H1 (cell line): ENCODE data around the gene ZBTB2.

Experiments
- BRCA1 ChIP-seq: IDR thresholded peaks from 2 replicates; pipeline ENCODE4 v1.6.1; 2012; ENCODE audit warnings: low read depth, low read length, improper control_type of control experiment
- CHD1 ChIP-seq: IDR thresholded peaks from 2 replicates; pipeline ENCODE4 v1.6.1; 2012; ENCODE audit warnings: low read depth, low read length, improper control_type of control experiment
- CTCF ChIP-seq, 3 experiments: IDR thresholded peaks; 1 replicate in 2 of 3; 2 replicates in 1 of 3; pipeline versions ENCODE4 v1.5.1 to v1.6.1; 2011; ENCODE audit warnings: low read length in 3 of 3, mild to moderate bottlenecking in 3 of 3, inconsistent platforms in 2 of 3, low read depth in 1 of 3, moderate library complexity in 1 of 3; ENCODE audit not compliant: insufficient read depth in 1 of 3; ENCODE audit errors: control extremely low read depth in 1 of 3
- EP300 ChIP-seq, 2 experiments: IDR thresholded peaks; 1 replicate in 1 of 2; 2 replicates in 1 of 2; pipeline ENCODE4 v1.6.1; 2011 to 2012; ENCODE audit warnings: low read depth in 2 of 2, low read length in 2 of 2, mild to moderate bottlenecking in 2 of 2, borderline replicate concordance in 1 of 2, inconsistent platforms in 1 of 2, moderate library complexity in 1 of 2
- POLR2A ChIP-seq, 2 experiments: IDR thresholded peaks; 1 replicate in 1 of 2; 2 replicates in 1 of 2; pipeline ENCODE4 v1.6.1; 2011; ENCODE audit warnings: low read depth in 2 of 2, low read length in 2 of 2, mild to moderate bottlenecking in 2 of 2; ENCODE audit errors: control extremely low read depth in 1 of 2
- POLR2AphosphoS5 ChIP-seq: IDR thresholded peaks from 2 replicates; pipeline ENCODE4 v1.6.1; 2011; ENCODE audit warnings: low read depth, low read length
- SIRT6 ChIP-seq: IDR thresholded peaks from one replicate; pipeline ENCODE4 v1.7.1; 2012; ENCODE audit warnings: low read length, inconsistent platforms
- TAF1 ChIP-seq: IDR thresholded peaks from 2 replicates; pipeline ENCODE4 v1.6.1; 2011; ENCODE audit warnings: mild to moderate bottlenecking, low read depth, low read length

DNA sequence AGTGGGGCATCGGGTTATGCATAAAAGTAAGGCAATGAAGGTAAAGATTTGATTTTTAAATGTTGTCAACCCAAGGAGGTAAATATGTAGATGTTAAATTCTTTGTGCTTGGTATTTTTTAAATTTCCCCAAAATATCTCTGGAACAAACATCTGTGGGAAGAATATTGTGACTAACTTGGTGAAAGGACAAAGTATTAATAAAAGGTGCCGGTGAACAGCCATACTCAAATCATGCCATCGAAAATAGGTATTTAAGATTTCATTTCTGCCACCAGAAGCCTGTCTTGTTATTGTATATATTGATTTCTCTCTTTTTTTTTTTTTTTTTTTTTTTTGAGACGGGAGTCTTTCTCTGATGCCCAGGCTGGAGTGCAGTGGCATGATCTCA, 12.6 kb upstream of the ZBTB2 start:
- TF ChIP-seq CTCF (IDR thresholded peaks at IDR 0.05; ENCODE audit: control extremely low read depth in 1 of 3, insufficient read depth in 1 of 3, low read depth in 1 of 3, low read length in 3 of 3): no peak
- no peak for TF ChIP-seq POLR2AphosphoS5
- no peak for TF ChIP-seq TAF1
- TF ChIP-seq EP300 (IDR thresholded peaks at IDR 0.05; ENCODE audit: borderline replicate concordance in 1 of 2, low read depth in 2 of 2, low read length in 2 of 2): no peak
- TF ChIP-seq CHD1: no peak
- no peak for TF ChIP-seq SIRT6
- no peak for TF ChIP-seq BRCA1
- TF ChIP-seq POLR2A (IDR thresholded peaks at IDR 0.05; ENCODE audit: control extremely low read depth in 1 of 2, low read depth in 2 of 2, low read length in 2 of 2): 0 out of 3 replicates have a peak, but pooled peaks of 1 of the 2 experiments have one; percentile 11
